Activated CD4-positive, alpha-beta T cell treated with anti-CD3 and anti-CD28 coated beads, Interleukin-2, Interleukin-6, amounts not matched to agents 100 ng/mL and 50 ng/mL, durations not matched to agents 16 hours and 8 hours (primary cell): ENCODE results near the gene PEDS1.
"Not testable (repeated sequence)": the region's sequence is repeated elsewhere in the genome, so short reads cannot be mapped to it uniquely, and the experiment has no call there.

Experiments used
- DNase-seq: peaks from one replicate; pipeline ENCODE4 v3.0.0-alpha.2; 2020

PEDS1 gene

GRCh38 chr20:50189681-50190250 is 36.2 kb upstream of the PEDS1 start:
- DNase-seq: peak; percentile 36

- DNase-seq: no peak
These were observed 35.6 kb upstream of the PEDS1 start for GRCh38 chr20:50188879-50189680.

GRCh38 chr20:50188287-50188688 is 34.8 kb upstream of the PEDS1 start:
- no peak for DNase-seq

DNA sequence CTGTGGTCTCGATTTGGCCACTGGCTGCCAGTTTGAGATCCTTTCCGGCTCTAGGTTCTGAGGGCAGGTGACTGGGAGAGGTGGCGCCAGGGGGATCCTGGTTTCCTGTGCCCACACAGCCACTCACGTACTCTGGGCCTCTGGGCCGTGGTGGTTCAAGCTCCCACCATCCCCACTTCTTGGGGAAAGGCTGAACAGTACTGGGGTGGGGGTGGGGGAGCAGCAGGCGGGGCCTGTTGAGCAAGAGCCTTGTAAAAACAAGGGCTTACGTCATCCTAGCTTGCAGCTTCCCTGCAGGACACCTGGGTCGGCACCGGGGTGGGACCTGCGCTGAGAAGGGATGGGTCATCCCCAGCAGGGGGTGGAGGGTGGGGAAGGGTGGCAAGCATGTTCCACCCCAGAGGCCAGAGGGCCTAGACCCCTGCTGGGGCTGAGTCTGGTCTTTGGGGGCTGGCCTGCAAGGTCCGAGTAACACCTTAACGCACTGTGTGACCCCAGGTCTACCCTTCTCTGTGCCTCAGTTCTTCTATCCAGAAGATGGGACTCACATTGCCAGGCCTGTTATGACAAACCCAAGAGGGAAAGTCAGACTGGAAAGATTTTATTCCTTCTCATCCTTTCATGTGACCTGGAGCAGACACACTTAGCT is 34.0 kb upstream of the PEDS1 start:
- no peak for DNase-seq

DNA sequence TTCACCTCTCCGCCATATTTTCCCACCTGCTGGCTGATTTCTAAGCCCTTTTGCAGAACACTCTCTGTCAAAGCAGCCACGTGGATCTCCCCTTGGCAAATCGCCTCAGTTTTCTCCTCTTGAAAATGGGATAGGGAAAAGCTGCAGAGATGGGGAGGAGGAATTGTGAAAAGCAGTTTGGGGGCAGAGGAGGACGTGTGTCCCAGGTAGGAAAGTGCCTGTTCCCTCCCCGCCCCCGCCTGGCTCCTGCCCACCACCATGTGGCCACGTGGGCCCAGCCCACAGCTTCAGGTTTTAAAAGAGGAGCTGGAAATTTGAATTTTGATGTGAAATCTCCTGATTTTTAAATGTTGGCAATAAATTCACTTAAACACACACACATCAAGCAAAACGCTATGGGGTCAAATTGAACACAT is 33.5 kb upstream of the PEDS1 start:
- DNase-seq: no peak

DNA sequence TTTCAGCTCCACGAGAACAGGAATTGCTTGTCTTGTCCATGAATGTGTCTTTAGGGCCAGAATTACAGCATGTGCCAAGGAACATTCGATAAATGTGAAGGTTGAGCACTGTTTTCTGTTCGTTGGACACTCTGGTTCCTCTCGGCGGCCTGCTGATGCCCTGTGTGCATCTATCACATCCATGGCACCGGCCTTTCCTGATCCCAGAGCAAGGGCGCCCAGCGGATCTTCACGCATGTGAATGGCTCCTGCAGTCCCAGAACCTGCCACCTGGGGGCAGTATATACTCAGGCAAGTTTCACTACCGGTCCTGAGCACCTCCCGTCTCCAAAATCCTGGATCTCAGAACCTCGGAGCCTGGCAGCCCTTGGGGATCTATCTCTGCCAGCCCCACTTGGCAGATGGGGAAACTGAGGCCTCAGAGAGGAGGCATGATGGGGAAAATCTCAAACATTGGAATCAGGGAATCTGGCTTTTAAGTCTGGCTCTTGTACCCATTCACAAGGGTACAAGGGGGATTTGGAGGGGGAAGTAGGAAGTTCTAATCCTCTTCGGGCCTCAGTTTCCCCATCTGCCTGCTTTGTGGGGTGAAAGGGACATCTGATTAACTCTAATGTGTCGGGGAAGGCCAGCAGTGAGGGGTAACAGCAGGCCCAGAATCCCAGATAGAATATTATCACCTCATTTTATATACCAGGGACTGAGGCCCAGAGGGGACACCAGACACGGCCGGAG is 32.8 kb upstream of the PEDS1 start:
- peak; percentile 94 for DNase-seq

GRCh38 chr20:50185426-50185825 is 31.9 kb upstream of the PEDS1 start:
- no peak for DNase-seq

DNA sequence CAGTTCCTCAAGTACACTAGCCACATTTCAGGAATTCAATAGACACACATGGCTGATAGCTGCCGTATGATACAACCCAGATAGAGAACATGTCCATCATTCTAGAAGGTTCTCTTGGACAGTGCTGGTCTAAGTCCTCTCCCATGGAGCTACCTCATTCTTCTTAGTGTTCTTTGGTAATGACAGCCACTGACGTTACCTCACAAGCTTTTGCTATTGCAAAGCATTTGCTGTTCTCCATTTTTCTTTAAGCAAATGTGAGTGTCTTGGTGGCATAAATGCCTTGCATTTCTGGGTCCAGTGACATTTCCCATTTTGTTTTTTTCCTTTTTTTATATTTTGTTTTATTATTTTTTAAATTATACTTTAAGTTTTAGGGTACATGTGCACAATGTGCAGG is 28.8 kb upstream of the PEDS1 start:
- no peak for DNase-seq

- DNase-seq: no peak
These were observed 27.8 kb upstream of the PEDS1 start for GRCh38 chr20:50181344-50181743.

DNA sequence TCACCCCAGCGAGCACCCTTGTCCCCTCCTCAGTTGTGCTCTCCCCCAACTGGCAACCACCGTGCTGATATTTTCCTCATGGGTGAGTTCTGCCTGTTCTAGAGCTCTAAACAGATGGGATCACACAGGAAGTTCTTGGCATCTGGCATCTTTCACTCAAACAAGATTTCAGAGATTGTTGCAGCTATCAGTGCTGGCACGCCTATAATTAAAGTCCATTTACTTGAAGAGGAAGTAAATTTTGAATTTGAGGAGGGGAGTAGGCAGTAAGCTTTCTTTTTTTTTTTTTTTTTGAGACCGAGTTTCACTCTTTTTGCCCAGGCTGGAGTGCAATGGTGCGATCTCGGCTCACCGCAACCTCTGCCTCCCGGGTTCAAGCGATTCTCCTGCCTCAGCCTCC is 25.1 kb upstream of the PEDS1 start:
- DNase-seq: not testable (repeated sequence)

- DNase-seq: no peak
These were observed 22.7 kb upstream of the PEDS1 start for GRCh38 chr20:50175938-50176933.

- no peak for DNase-seq
These were observed 20.9 kb upstream of the PEDS1 start for GRCh38 chr20:50174456-50174855.

DNA sequence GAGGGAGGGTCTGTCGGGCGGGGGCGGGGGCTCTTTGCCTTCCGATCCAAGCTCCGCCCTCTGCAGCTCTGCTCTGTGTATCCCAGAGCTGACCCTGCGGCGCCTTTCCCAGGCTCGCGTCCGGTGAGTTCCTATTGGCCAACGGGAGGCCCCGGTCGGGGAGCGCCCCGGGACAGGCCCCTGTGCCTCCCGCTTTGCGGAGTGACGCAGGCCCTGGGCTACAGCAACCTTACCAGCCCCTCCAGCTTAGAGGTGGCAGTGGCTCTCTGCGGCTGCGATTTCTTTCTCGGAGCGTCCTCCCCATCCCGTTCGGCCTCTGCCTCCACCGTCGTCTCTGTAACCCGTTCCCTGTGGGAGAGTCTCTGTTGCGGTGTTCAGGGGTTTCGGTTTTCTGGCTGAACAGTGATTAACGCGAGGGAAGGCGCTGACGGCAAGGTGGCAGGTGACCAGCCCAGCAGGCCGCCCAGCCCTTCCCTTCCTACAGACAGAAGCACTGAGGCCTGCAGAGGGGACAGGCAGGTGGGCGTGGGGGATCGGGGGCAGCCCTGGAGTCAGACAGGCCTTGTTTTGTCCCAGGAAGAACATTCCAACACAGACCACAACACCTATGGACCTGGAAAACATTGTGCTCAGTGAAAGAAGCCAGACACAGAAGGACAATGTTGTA is 19.0 kb upstream of the PEDS1 start:
- no peak for DNase-seq

GRCh38 chr20:50170549-50171220 is 17.2 kb upstream of the PEDS1 start:
- DNase-seq: no peak

- DNase-seq: peak; percentile 86
These were observed 15.9 kb upstream of the PEDS1 start for GRCh38 chr20:50169329-50169823.

DNA sequence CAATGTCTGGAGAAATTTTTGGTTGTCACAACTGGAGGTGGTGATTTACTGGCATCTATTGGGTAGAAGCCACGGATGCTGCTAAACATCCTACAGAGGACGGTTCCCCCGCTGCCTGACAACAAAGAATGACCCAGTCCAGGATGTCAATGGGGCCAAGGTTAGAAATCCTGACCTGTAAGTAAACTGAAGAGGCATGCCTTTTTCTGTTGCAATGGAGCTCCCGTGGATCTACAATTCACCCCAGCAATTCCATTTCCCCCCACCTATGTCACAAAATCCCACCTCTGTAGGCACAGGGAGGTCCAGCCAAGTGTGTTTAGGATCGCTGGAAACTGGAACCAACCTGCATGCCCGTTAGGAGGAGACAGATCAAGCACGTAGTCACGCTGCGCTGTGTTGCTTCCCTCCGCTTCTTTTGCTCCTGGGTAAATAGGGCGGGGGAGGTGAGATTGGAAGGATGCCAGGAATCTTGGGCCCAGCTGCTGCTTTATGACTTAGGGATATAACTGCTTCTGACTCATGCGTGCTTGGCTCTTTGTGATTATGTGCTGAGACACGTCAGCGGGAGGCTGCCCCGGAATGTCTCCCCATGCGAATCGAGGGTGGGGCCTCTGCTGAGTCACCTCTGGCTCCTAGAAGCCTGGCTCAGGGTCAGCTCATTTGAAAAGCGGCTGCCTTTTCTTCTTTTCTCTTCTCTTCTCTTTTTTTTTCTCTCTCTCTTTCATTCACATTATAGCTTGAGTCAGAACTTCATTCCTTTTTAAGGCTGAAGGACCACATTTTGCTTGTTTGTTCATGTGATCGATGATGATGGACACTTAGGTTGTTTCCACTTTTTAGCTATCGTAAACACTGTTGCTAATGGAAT is 12.4 kb upstream of the PEDS1 start:
- DNase-seq: peak; percentile 91

GRCh38 chr20:50163570-50164317 is 10.2 kb upstream of the PEDS1 start:
- no peak for DNase-seq

GRCh38 chr20:50161494-50161893 is 8.0 kb upstream of the PEDS1 start:
- not testable (repeated sequence) for DNase-seq

- DNase-seq: no peak
These were observed 397 bp downstream of the PEDS1 start for GRCh38 chr20:50153153-50153499.
